OCI-LY7 (cell line): Measurements from ENCODE around the gene OSBPL6. TPM values are rescaled to one million over a fixed set of nuclear protein-coding genes. Genes with fewer than 3 reads are reported as not detected.

Source experiments
- BruUV-seq: library from RNA; stranded (reverse); fragments of 400-500 nt; replicated peaks from 2 replicates; lab custom pipeline; 2021; lab: Mats Ljungman, UMichigan
- CTCF ChIA-PET: fragments of 300-600 bp; sonication (Branson Sonifier 250); formaldehyde crosslinking; loops from one replicate; lab custom pipeline; 2022; ENCODE audit warnings: antibody characterized with exemption; ENCODE audit not compliant: unreplicated experiment; lab: Charles Lee
- POLR2A ChIA-PET: fragments of 300-600 bp; sonication (Branson Sonifier 250); formaldehyde crosslinking; loops from one replicate; lab custom pipeline; 2022; ENCODE audit warnings: antibody characterized with exemption; lab: Charles Lee
- DNase-seq: peaks from one replicate; pipeline ENCODE4 v3.0.0-alpha.2; 2015; ENCODE audit warnings: low spot score
- H2AFZ ChIP-seq: fragments of 200-600 bp; sonication (generic), shearing (Covaris generic); 2 replicates; pipeline ENCODE4 v1.6.1; 2014; ENCODE audit warnings: mild to moderate bottlenecking, antibody characterized with exemption, low read length, moderate library complexity
- H3K27ac ChIP-seq: fragments of 200-600 bp; sonication (generic); 2 replicates; pipeline ENCODE4 v1.5.1; 2014; ENCODE audit warnings: mixed run types, low read depth, mild to moderate bottlenecking, moderate library complexity, low read length, inconsistent platforms; ENCODE audit not compliant: poor library complexity, severe bottlenecking
- H3K36me3 ChIP-seq: fragments of 200-600 bp; sonication (generic); 2 replicates; pipeline ENCODE4 v1.6.1; 2014; ENCODE audit warnings: mild to moderate bottlenecking, antibody characterized with exemption, low read length, moderate library complexity, mixed read lengths; ENCODE audit not compliant: insufficient read depth
- H3K4me1 ChIP-seq: fragments of 200-600 bp; sonication (generic); 2 replicates; pipeline ENCODE4 v1.5.1; 2014; ENCODE audit warnings: mild to moderate bottlenecking, low read length; ENCODE audit not compliant: insufficient read depth, poor library complexity, severe bottlenecking
- H3K4me2 ChIP-seq: fragments of 200-600 bp; sonication (generic); 2 replicates; pipeline ENCODE4 v1.6.1; 2014; ENCODE audit warnings: mild to moderate bottlenecking, low read length
- H3K4me3 ChIP-seq: fragments of 200-600 bp; sonication (generic); 2 replicates; pipeline ENCODE4 v1.5.1; 2014; ENCODE audit warnings: mild to moderate bottlenecking, low read depth, low read length; ENCODE audit not compliant: poor library complexity, severe bottlenecking
- H3K79me2 ChIP-seq: fragments of 200-600 bp; sonication (generic); 2 replicates; pipeline ENCODE4 v1.6.1; 2016; ENCODE audit warnings: low read depth, mild to moderate bottlenecking, low read length, moderate library complexity, mixed read lengths; ENCODE audit not compliant: insufficient read depth
- H3K9me2 ChIP-seq: fragments of 200-600 bp; sonication (generic); 2 replicates; pipeline ENCODE4 v1.6.1; 2016; ENCODE audit warnings: mild to moderate bottlenecking, low read length, mixed read lengths; ENCODE audit not compliant: insufficient read depth
- H3K9me3 ChIP-seq: fragments of 200-600 bp; sonication (generic); 2 replicates; pipeline ENCODE4 v1.6.1; 2014; ENCODE audit warnings: mild to moderate bottlenecking, mixed run types, low read length, mixed read lengths
- H4K20me1 ChIP-seq: fragments of 200-600 bp; sonication (generic); 2 replicates; pipeline ENCODE4 v1.6.1; 2014; ENCODE audit warnings: mild to moderate bottlenecking, antibody characterized with exemption, low read length, moderate library complexity, mixed read lengths; ENCODE audit not compliant: insufficient read depth
- CTCF ChIP-seq: fragments of 200-600 bp; sonication (generic); conservative IDR thresholded peaks from 2 replicates; pipeline ENCODE4 v1.5.1; 2014; ENCODE audit warnings: mild to moderate bottlenecking, antibody characterized with exemption, low read length, moderate library complexity, mixed read lengths
- EZH2phosphoT487 ChIP-seq: fragments of 200-600 bp; sonication (generic); IDR thresholded peaks from 2 replicates; pipeline ENCODE4 v1.6.1; 2018; ENCODE audit warnings: low read depth, borderline replicate concordance, mild to moderate bottlenecking, mixed run types, antibody characterized with exemption, low read length, moderate library complexity, mixed read lengths
- intact Hi-C: fragments of 100-400 bp; cut with micrococcal nuclease; formaldehyde crosslinking; loops from one replicate; pipeline ENCODE4 v1.10.0; 2022; ENCODE audit not compliant: unreplicated experiment
- total RNA-seq, 2 experiments: library from RNA; depleted of rRNA in 1 of 2; stranded (reverse); fragments of >200 nt in 1 of 2; shearing (Covaris generic) in 1 of 2; gene quantifications; 2 replicates each; pipeline ENCODE4 v1.2.3, GENCODE V29; 2014 to 2022

Gene OSBPL6
- total RNA-seq, 2 experiments from 2014 or later: not detected

GRCh38 chr2:178392215-178392614, 197.9 kb downstream of the OSBPL6 start:
- TF ChIP-seq EZH2phosphoT487: no peak
- no peak for TF ChIP-seq CTCF
- H2AFZ ChIP-seq: no peak overlapping the region
- H3K27ac ChIP-seq: no peak overlapping the region
- ChIA-PET POLR2A (interaction anchor here (0.6 to 0.7 kb wide), 2 partner anchors 16 to 857 kb away, joined by 3 to 4 read pairs; no protein-coding TSS in a partner anchor), CTCF (interaction anchor here (0.6 kb wide), 1 partner anchor 16 kb away, joined by 3 read pairs; no protein-coding TSS in a partner anchor)
- H4K20me1 ChIP-seq: no peaks in the 10 kb centered on the region
- no peak overlapping the region for H3K4me2 ChIP-seq
- no peaks in the 10 kb centered on the region for H3K4me1 ChIP-seq
- no peaks in the 10 kb centered on the region for H3K36me3 ChIP-seq
- no peak overlapping the region for H3K4me3 ChIP-seq
- no peaks in the 10 kb centered on the region for H3K9me2 ChIP-seq
- BruUV-seq: no TSS peak
- no peaks in the 10 kb centered on the region for H3K79me2 ChIP-seq
- no peak for DNase-seq
- intact Hi-C loops: no loop called here
- no peaks in the 10 kb centered on the region for H3K9me3 ChIP-seq

- no peak for DNase-seq
- no peak for TF ChIP-seq EZH2phosphoT487
- no peak for TF ChIP-seq CTCF
- ChIA-PET CTCF (no interaction called here), POLR2A (interaction anchor here (0.5 to 1.1 kb wide), 5 partner anchors 10 to 53 kb away, joined by 3 to 9 read pairs (median 4); no protein-coding TSS in a partner anchor)
- BruUV-seq: no TSS peak
- H4K20me1 ChIP-seq: no peaks in the 10 kb centered on the region
- no peaks in the 10 kb centered on the region for H3K4me1 ChIP-seq
- H3K36me3 ChIP-seq: no peaks in the 10 kb centered on the region
- H3K4me2 ChIP-seq: no peak overlapping the region
- H3K79me2 ChIP-seq: no peaks in the 10 kb centered on the region
- no peak overlapping the region for H2AFZ ChIP-seq
- no peaks in the 10 kb centered on the region for H3K9me2 ChIP-seq
- H3K27ac ChIP-seq: no peak overlapping the region
- intact Hi-C loops: no loop called here
- H3K4me3 ChIP-seq: no peak overlapping the region
- no peaks in the 10 kb centered on the region for H3K9me3 ChIP-seq
Measured at GRCh38 chr2:178394859-178395258, 200.5 kb downstream of the OSBPL6 start.

GRCh38 chr2:178395295-178395694, 201.0 kb downstream of the OSBPL6 start:
- BruUV-seq: no TSS peak
- CTCF ChIA-PET: no interaction called here
- H3K79me2 ChIP-seq: no peaks in the 10 kb centered on the region

More at GRCh38 chr2:178395295-178395694, 201.0 kb downstream of the OSBPL6 start:
- no peak overlapping the region for H3K4me2 ChIP-seq
- no peaks in the 10 kb centered on the region for H3K36me3 ChIP-seq
- no peak overlapping the region for H3K27ac ChIP-seq
- H3K4me3 ChIP-seq: no peak overlapping the region
- no peak for DNase-seq
- no peaks in the 10 kb centered on the region for H3K9me2 ChIP-seq
- intact Hi-C loops: no loop called here
- no peaks in the 10 kb centered on the region for H3K4me1 ChIP-seq
- no peaks in the 10 kb centered on the region for H3K9me3 ChIP-seq
- H2AFZ ChIP-seq: no peak overlapping the region
- POLR2A ChIA-PET: interaction anchor here (0.5 to 1.1 kb wide), 6 partner anchors 10 to 126 kb away, joined by 3 to 7 read pairs (median 4); no protein-coding TSS in a partner anchor
- no peaks in the 10 kb centered on the region for H4K20me1 ChIP-seq
- TF ChIP-seq EZH2phosphoT487: no peak
- TF ChIP-seq CTCF: no peak
